H1 (cell line): ENCODE results near the gene AGAP1. TPM values are rescaled to one million over a fixed set of nuclear protein-coding genes. Genes with fewer than 3 reads are reported as not detected.
A peak's percentile ranks its signal among the peaks of the same experiment; 100 is the strongest.

Experiments used
- CHD1 ChIP-seq: IDR thresholded peaks from 2 replicates; pipeline ENCODE4 v1.6.1; 2012; ENCODE audit warnings: low read depth, low read length, improper control_type of control experiment
- CHD2 ChIP-seq: IDR thresholded peaks from 2 replicates; pipeline ENCODE4 v1.6.1; 2012; ENCODE audit warnings: low read length, improper control_type of control experiment
- CTBP2 ChIP-seq: IDR thresholded peaks from 2 replicates; pipeline ENCODE4 v1.7.0; 2011; ENCODE audit warnings: borderline replicate concordance, mild to moderate bottlenecking, moderate library complexity, mixed read lengths, low read length; ENCODE audit not compliant: insufficient read depth, insufficient read length
- FOSL1 ChIP-seq: IDR thresholded peaks from 2 replicates; pipeline ENCODE4 v1.6.1; 2011; ENCODE audit warnings: mild to moderate bottlenecking, low read depth, low read length, moderate library complexity; ENCODE audit not compliant: insufficient read depth
- GABPA ChIP-seq: IDR thresholded peaks from 2 replicates; pipeline ENCODE4 v1.6.1; 2011; ENCODE audit warnings: mild to moderate bottlenecking, low read length, moderate library complexity, borderline replicate concordance; ENCODE audit not compliant: insufficient read depth
- HDAC6 ChIP-seq: IDR thresholded peaks from one replicate; pipeline ENCODE4 v1.7.1; 2012; ENCODE audit warnings: low read depth, mild to moderate bottlenecking, inconsistent platforms, low read length, moderate library complexity
- KDM4A ChIP-seq: IDR thresholded peaks from one replicate; pipeline ENCODE4 v1.7.1; 2012; ENCODE audit warnings: low read depth, mild to moderate bottlenecking, moderate library complexity, low read length, inconsistent platforms; ENCODE audit not compliant: severe bottlenecking
- NRF1 ChIP-seq: IDR thresholded peaks from 2 replicates; pipeline ENCODE4 v1.6.1; 2011; ENCODE audit warnings: mild to moderate bottlenecking, low read depth, low read length, improper control_type of control experiment
- POU5F1 ChIP-seq: IDR thresholded peaks from 2 replicates; pipeline ENCODE4 v1.6.1; 2011; ENCODE audit warnings: low read depth, mild to moderate bottlenecking, low read length, moderate library complexity
- SP1 ChIP-seq: IDR thresholded peaks from 2 replicates; pipeline ENCODE4 v1.6.1; 2011; ENCODE audit warnings: low read depth, low read length
- polyA plus RNA-seq, 7 experiments: library from polyadenylated mRNA; depleted of rRNA in 3 of 7; stranded (reverse) in 5 of 7; unstranded in 2 of 7; fragments of >200 nt in 5 of 7; fragments of 200-250 nt in 2 of 7; gene quantifications; 1 replicate in 5 of 7; 2 replicates in 1 of 7; 4 replicates in 1 of 7; pipeline versions ENCODE4 v1.2.1 to v1.2.3, GENCODE V29; 2011 to 2013; ENCODE audit warnings: missing spikeins in 2 of 7, mixed read lengths in 2 of 7
- total RNA-seq: library from RNA; stranded (reverse); fragmentation: NEBNext Ultra II Directional; extraction: Animal tissue kit (Norgen Biotek cat#: 25700); gene quantifications from 2 replicates; pipeline ENCODE4 v1.2.1, GENCODE V29; 2021
- TF ChIP-seq, protein P1 (sequence below): fragments of 300-600 bp; sonication (generic); IDR thresholded peaks from 2 replicates; pipeline ENCODE4 v1.7.1; 2012; ENCODE audit warnings: low read length, moderate library complexity, mild to moderate bottlenecking, inconsistent platforms; ENCODE audit not compliant: insufficient replicate concordance

The AGAP1 gene
- total and polyA plus RNA-seq, 2 of the 8 experiments (the other 6 are each of a cell fraction or from before 2014, with no cell fraction given) = 18.1 to 39.4 TPM

DNA sequence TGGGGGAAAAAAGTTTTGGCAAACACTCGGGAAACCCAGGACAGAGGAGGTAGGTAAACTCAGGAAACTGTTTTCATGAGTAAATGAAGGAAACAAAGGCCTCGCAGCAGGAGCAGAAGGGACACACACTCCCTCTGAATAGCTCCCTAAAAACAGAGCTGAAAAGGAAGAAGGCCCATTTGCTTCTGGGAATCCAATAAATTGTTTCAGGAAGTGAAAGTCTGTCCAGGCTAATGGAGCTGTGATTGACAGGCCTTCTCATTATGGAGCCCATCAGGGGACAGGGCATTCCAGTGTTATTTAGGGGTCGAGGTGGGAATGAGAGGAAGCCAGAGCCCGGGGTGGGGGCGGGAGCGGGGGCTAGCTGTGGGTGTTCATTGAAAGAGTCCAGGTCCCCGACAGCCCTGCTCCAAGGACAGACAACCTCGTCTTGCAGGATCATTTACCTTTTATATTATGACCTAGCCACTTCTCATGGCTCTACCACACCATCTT lies 593.2 kb downstream of the AGAP1 start (continued):
- TF ChIP-seq, protein P1, sequence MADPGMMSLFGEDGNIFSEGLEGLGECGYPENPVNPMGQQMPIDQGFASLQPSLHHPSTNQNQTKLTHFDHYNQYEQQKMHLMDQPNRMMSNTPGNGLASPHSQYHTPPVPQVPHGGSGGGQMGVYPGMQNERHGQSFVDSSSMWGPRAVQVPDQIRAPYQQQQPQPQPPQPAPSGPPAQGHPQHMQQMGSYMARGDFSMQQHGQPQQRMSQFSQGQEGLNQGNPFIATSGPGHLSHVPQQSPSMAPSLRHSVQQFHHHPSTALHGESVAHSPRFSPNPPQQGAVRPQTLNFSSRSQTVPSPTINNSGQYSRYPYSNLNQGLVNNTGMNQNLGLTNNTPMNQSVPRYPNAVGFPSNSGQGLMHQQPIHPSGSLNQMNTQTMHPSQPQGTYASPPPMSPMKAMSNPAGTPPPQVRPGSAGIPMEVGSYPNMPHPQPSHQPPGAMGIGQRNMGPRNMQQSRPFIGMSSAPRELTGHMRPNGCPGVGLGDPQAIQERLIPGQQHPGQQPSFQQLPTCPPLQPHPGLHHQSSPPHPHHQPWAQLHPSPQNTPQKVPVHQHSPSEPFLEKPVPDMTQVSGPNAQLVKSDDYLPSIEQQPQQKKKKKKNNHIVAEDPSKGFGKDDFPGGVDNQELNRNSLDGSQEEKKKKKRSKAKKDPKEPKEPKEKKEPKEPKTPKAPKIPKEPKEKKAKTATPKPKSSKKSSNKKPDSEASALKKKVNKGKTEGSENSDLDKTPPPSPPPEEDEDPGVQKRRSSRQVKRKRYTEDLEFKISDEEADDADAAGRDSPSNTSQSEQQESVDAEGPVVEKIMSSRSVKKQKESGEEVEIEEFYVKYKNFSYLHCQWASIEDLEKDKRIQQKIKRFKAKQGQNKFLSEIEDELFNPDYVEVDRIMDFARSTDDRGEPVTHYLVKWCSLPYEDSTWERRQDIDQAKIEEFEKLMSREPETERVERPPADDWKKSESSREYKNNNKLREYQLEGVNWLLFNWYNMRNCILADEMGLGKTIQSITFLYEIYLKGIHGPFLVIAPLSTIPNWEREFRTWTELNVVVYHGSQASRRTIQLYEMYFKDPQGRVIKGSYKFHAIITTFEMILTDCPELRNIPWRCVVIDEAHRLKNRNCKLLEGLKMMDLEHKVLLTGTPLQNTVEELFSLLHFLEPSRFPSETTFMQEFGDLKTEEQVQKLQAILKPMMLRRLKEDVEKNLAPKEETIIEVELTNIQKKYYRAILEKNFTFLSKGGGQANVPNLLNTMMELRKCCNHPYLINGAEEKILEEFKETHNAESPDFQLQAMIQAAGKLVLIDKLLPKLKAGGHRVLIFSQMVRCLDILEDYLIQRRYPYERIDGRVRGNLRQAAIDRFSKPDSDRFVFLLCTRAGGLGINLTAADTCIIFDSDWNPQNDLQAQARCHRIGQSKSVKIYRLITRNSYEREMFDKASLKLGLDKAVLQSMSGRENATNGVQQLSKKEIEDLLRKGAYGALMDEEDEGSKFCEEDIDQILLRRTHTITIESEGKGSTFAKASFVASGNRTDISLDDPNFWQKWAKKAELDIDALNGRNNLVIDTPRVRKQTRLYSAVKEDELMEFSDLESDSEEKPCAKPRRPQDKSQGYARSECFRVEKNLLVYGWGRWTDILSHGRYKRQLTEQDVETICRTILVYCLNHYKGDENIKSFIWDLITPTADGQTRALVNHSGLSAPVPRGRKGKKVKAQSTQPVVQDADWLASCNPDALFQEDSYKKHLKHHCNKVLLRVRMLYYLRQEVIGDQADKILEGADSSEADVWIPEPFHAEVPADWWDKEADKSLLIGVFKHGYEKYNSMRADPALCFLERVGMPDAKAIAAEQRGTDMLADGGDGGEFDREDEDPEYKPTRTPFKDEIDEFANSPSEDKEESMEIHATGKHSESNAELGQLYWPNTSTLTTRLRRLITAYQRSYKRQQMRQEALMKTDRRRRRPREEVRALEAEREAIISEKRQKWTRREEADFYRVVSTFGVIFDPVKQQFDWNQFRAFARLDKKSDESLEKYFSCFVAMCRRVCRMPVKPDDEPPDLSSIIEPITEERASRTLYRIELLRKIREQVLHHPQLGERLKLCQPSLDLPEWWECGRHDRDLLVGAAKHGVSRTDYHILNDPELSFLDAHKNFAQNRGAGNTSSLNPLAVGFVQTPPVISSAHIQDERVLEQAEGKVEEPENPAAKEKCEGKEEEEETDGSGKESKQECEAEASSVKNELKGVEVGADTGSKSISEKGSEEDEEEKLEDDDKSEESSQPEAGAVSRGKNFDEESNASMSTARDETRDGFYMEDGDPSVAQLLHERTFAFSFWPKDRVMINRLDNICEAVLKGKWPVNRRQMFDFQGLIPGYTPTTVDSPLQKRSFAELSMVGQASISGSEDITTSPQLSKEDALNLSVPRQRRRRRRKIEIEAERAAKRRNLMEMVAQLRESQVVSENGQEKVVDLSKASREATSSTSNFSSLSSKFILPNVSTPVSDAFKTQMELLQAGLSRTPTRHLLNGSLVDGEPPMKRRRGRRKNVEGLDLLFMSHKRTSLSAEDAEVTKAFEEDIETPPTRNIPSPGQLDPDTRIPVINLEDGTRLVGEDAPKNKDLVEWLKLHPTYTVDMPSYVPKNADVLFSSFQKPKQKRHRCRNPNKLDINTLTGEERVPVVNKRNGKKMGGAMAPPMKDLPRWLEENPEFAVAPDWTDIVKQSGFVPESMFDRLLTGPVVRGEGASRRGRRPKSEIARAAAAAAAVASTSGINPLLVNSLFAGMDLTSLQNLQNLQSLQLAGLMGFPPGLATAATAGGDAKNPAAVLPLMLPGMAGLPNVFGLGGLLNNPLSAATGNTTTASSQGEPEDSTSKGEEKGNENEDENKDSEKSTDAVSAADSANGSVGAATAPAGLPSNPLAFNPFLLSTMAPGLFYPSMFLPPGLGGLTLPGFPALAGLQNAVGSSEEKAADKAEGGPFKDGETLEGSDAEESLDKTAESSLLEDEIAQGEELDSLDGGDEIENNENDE = peak; percentile 75
- TF ChIP-seq CHD1 (no peak), FOSL1 (no peak), NRF1 (no peak), GABPA (no peak), POU5F1 (no peak), SP1 (0 out of 2 replicates have a peak, but pooled peaks have one; percentile 6), CTBP2 (no peak), CHD2 (no peak), HDAC6 (no peak), KDM4A (no peak)
- TF ChIP-seq, all 59 proteins: peak for 7
